ENCODE results near the gene RASGRP4.

DNA sequence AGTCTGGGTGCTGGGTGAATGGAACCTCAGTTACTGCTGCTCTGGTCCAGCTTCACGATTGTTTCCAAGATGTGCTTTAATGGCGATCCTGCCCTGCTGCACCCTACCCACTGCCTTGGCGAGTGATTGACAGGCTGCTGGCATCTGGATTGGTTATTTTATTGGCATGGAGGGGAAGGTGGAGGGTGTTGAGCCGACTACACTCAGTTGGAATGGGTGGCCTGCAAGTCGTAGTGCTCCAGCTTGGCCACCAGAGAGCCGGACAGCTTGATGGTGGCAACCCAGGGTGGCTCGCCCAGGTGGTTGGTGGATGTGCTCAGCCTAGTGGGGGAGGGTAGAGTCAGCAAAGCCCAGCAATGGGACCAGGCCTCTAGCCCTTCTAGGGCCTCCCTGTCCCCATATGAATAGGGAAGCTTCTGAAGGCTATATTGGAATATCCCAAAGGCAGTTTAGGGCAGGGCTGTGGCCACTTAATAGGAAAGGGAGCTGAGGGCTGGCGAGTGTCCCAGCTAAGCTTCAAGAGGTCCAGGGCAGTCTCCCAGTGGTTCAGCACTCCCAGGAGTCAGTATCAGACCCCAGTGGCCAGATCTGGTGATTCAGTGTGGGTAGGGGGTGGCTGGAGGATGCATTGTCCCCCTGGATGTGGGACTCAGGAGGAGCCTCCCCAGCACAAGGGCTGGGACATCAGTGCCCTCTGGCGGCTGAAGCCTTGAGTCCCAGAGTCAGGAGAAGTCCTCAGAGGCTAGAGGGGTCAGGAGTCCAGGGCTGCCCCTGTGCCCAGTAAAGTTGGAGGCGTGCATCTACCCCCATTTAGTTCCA, 41.6 kb downstream of the RASGRP4 start:
- TF ChIP-seq, protein P1, sequence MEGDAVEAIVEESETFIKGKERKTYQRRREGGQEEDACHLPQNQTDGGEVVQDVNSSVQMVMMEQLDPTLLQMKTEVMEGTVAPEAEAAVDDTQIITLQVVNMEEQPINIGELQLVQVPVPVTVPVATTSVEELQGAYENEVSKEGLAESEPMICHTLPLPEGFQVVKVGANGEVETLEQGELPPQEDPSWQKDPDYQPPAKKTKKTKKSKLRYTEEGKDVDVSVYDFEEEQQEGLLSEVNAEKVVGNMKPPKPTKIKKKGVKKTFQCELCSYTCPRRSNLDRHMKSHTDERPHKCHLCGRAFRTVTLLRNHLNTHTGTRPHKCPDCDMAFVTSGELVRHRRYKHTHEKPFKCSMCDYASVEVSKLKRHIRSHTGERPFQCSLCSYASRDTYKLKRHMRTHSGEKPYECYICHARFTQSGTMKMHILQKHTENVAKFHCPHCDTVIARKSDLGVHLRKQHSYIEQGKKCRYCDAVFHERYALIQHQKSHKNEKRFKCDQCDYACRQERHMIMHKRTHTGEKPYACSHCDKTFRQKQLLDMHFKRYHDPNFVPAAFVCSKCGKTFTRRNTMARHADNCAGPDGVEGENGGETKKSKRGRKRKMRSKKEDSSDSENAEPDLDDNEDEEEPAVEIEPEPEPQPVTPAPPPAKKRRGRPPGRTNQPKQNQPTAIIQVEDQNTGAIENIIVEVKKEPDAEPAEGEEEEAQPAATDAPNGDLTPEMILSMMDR (IDR thresholded peaks at IDR 0.05) = no peak
- no peak for TF ChIP-seq POLR2A (IDR thresholded peaks at IDR 0.05)
